GM15510 (cell line): Measurements from ENCODE around the gene CLMN.

ENCODE experiments used
- POLR2A ChIP-seq: IDR thresholded peaks from 3 replicates; pipeline ENCODE4 v1.6.1; 2011; ENCODE audit warnings: borderline replicate concordance; ENCODE audit not compliant: insufficient read length; ENCODE audit errors: extremely low read depth

Gene CLMN

DNA sequence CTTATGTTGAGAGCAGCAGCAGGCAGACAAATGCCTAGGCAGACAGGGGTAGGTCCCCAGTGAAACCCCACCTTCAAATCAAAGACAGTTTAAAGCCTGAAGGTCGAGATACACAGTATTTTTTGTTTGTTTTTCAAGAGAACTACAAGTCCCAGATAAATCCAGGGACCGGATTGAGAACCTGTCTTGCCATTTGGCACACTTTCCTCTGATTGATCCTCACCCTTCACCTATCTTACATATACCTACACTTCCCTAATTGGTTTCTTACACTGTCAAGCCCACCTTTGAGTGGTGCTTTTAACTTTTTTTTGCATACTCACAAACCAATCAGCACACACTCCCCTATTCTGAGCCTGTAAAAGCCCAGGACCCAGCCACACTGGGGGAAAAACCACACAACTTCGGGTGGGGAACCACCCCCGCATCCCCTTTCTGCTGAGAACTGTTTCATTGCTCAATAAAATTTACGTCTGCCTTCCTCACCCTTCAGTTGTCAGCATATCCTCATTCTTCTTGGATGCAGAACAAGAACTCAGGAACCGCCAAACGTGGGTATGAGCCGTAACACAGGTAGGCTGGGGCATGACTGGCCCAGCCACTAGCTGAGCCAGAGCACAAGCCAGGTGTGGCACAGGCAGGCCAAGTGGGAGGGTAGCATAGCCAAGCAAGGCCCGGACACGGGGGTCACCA is 173.5 kb downstream of the CLMN start:
- no peak for TF ChIP-seq POLR2A

DNA sequence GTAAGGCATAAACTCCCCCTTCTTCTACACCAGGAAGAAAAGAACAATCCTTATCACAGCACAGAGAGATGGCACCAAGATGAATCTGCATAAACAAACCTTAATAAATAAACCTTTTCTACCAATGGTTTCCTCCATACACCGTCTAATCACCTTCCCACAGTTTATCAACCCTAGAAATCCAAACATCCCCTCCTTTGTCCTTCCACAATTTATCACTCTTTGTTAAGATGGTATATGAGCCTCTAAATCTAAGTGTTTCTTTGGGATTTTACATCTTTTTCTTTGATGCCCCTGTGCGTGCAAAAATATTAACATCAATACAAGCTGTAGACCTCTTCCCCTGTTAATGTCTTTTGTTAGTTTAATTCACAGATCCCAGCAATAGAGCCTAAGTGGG is 174.9 kb downstream of the CLMN start:
- TF ChIP-seq POLR2A, result no peak

GRCh38 chr14:95143808-95144620 is 175.7 kb downstream of the CLMN start:
- no peak for TF ChIP-seq POLR2A

- TF ChIP-seq POLR2A, result no peak
These were observed 177.5 kb downstream of the CLMN start for GRCh38 chr14:95142208-95142607.

- TF ChIP-seq POLR2A, result no peak
These were observed 178.0 kb downstream of the CLMN start for GRCh38 chr14:95141684-95142083.

- no peak for TF ChIP-seq POLR2A
These were observed 179.4 kb downstream of the CLMN start for GRCh38 chr14:95140060-95140858.

GRCh38 chr14:95138876-95139275 is 180.8 kb downstream of the CLMN start:
- no peak for TF ChIP-seq POLR2A

DNA sequence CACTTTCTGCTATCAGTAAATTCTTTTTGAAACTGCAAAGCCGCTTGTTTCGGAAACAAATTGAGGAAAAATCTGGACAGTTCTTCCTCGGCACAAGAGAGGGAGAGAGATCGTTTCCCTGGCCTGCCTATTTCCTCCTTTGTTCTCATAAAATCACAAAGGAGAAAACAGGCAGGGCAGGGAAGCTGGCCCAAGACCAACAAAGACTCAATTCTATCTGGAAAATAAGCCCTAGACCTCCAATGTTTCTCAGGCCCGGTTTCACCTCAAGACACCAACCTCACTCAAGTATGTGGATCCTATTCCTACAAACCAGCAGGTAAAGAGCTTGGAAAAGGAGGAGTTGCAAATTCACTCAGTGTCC is 181.9 kb downstream of the CLMN start:
- TF ChIP-seq POLR2A, result no peak

GRCh38 chr14:95137164-95137803 is 182.4 kb downstream of the CLMN start:
- TF ChIP-seq POLR2A, result no peak

- no peak for TF ChIP-seq POLR2A
These were observed 183.1 kb downstream of the CLMN start for GRCh38 chr14:95136631-95137030.

DNA sequence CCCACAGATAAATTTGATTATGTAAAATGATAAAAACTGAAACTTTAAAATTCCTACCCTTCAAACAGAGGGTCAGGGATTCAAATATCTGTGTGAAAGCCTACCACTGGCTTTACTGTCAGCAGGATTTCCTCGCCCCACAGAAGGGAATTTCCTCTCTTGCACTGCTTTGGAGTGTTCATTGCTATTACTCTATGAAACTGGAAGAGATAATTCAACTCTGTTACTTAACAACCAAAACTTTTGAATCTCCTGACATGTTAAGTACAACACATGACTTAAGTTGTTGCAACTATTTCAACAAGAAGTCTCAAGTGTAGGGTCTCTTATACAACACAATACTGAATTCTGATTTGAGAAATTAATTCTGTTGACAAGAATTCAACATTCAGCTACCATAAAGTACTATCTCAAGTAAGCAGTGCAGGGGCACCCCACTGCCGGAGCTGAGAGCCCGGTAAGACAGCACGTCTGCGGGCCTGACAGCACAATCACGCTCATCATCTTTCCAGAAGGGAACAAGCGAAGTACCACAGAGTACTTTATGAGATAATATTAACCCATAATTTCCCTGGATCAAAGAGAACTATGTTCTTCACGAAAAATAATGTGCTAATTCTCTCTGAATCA is 185.3 kb downstream of the CLMN start:
- TF ChIP-seq POLR2A, result no peak

- no peak for TF ChIP-seq POLR2A
These were observed 186.4 kb downstream of the CLMN start for GRCh38 chr14:95133282-95133681.

DNA sequence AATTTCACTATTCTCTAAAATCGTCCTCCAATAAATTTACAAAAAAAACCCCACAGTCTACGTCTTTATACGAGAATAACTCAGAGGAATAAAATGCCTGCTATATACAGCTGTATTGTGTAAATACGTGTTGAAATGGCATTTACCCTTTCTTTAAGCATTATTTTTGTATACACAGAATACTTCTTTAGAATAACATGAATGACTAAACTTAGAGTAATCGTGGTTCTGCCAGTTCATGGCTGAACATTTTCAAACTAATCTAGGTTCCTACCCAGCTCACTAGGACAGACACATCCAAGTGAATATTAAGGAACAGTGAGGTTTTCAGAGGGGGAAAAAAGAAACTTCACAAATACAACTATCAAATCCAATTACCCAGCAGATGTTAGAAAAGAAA is 186.9 kb downstream of the CLMN start:
- no peak for TF ChIP-seq POLR2A
